ENCODE results near the gene SLC16A7.
A peak's percentile ranks its signal among the peaks of the same experiment; 100 is the strongest.
"Not testable (repeated sequence)": the region's sequence is repeated elsewhere in the genome, so short reads cannot be mapped to it uniquely, and the experiment has no call there.

Gene SLC16A7

DNA sequence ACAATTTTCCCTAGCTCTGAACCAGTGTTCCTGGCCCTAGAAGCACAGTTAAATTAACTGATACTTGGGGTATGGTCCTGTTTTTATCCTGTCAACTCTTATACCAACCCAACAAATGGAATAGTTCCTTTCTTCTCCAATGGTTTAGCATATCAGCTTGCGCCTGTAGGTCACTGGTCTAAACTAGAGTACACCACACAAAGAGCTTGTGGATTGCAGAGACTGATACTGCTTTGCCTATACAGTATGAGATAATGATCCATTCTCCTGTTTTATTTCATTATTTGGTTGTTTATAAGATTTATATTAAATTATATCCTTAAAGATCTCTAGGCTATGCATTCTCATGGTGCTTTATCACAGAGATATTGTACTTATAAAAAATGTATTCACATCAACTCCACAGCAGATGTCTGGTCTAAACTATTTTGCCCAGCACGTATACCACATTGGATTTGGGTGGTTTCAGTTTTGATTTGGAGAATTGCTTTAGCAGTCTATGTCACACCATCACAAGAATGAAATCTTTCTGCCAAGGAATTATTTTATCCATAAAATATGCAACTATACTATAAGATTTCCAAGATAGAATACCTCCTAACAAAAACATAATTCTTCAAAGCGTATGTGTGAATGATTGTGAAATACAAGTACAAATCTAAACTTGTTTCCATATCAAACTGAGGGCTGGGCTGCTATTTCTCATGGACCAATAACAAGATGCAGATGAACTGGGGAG, 142.1 kb downstream of the SLC16A7 start:
- DNase-seq, result no peak

DNA sequence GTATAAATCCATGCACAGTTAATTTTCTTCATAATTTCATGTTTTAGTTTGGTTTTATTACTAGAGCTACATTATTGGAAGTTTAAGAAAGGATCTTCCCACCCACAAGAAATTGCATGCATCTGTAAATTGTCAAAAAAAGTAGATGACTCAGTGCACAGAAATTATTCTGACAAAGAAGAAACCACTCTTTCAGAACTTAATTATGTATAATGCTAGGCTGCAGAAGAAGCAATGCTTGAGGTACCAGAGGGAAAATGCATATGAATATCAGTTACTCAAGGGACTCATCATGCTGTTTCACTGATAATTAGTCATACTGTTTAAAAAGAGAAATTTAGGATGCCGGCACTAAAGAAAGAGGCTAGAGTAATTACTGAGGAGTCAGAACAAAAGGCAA, 147.0 kb downstream of the SLC16A7 start:
- no peak for DNase-seq

DNA sequence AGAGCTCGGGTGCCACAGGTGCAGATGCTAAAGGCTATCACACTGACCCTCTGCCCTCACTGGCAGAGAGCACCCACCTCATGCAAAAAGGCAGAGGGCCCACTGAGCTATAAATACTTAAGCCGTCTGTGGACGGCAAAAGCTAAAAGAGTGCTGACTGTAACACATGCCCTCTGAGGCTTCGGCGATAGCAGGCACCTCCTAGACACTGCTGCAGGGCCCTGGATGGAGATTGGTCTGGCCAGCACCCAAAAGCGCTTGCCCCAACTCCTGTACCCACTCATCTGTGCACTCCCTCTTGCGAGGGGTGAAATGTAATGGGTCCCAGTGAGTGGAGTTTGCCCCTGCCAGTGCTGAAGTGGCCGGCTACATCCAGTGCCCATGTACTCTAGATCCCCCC, 148.7 kb downstream of the SLC16A7 start:
- DNase-seq, result no peak

DNA sequence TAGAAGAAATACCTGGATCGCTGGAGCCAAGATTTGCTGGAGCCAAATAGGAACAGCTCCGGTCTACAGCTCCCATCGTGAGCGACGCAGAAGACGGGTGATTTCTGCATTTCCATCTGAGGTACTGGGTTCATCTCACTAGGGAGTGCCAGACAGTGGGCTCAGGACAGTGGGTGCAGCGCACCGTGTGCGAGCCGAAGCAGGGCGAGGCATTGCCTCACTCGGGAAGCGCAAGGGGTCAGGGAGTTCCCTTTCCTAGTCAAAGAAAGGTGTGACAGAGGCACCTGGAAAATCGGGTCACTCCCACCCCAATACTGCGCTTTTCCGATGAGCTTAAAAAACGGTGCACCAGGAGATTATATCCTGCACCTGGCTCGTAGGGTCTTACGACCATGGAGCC, 155.3 kb downstream of the SLC16A7 start:
- not testable (repeated sequence) for DNase-seq

DNA sequence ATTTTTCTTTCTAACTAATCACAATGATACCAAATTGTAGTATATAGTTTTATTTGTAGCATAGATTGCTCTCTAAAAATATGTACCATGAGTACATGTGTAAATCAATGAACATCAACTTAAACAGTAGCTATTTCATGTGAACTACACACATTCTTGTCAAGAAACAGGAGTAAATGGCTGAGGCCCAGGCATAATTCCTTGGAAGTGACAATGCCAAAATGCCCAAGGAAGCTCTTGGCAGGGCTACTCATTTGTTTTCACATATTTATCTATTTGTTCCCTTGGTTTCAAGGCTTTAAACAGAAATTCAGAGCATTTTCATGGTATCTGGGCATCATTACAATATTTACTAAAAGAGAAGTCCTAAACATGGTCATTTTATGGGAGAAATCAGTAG, 165.7 kb downstream of the SLC16A7 start:
- DNase-seq, result no peak

DNA sequence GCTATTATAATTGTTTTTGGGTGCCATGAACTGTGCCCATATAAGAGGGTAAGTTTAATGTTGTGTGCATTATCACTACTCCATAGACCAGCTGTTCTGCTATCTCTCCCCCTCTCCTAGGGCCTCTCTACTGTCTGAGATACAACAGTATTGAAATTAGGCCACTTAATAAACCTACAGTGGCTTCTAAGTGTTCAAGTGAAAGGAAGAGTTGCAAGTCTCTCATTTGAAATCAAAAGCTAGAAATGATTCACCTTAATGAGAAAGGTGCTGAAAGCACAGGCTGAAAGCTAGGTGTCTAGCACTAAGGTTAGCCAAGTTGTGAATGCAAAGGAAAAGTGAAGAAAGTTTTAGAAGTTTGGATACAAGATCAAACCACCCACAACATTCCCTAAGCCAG, 168.0 kb downstream of the SLC16A7 start:
- no peak for DNase-seq

DNA sequence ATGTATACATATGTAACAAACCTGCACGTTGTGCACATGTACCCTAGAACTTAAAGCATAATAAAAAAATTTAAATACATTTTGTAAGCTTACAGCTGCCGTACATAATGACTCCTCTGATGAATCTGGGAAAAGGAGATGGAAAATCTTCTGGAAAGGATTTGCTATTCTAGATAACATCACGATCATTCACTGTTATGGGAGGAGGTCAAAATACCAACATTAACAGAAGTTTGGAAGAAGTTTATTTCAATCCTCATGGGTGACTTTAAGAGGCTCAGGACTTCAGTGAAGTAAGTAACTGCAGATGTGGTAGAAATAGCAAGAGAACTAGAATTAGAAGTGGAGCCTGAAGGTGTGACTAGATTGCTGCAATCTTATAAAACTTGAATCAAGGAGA, 172.2 kb downstream of the SLC16A7 start:
- no peak for DNase-seq

DNA sequence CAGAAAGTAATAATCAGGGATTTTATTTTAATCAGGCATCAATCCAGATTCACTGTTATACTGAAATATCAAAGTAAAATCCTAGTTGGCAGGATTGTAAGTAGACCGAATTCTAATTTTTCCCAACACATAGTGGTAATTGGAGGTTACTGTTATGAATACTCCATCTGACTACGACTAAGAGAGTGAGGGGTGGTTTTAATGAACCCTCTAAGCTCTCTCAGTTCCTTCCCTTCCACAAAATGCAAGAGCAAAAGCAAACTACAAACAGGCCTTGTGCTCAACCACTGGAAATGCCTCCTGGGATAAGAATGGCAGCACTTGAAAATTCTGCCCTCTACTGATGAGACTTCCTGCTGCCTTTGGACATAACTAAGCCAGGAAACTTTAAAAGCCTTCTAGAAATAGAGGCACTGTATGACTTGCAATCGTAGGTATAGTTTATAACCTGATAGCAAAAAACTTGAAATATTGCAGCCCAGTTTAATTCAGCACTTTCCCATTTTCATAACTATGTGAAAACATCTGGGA, 184.8 kb downstream of the SLC16A7 start:
- DNase-seq, result no peak

DNA sequence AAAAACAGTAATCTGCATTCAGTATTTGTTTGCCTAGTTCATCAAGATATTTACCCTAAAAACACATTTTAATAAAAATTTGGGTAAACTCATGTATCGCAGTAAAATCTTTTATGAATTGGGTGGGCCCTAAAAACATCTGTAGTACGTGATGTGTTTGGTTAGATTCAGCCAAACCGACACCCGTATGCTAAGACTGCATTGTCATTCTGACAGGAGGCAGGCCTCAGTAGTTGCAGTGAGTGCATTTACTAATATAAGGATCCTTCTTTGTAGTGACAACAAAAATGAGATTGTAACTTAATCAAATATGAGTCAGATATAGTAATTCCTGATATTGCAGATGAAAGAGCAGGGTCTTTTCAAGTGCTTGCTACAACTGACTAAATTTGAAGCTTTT, 191.8 kb downstream of the SLC16A7 start:
- DNase-seq, result no peak

DNA sequence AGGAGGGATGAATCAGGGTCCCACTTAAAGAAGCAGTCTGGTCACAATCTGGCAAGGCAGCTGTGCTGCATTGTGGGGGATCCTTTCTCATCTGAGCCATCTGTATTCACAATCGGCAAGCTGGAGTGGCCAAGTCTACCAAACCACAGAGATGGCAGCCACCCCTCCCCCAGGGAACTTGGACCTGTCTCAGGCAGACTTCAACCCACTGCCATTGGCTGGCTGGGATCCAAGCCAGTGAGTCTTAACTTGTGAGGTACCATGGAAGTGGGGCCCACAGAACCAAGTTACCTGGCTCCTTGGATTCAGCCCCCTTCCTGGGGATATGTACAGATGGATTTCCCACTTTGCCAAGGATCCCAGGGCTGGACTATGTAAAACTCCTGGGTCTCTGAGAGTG, 196.8 kb downstream of the SLC16A7 start:
- DNase-seq, result no peak

DNA sequence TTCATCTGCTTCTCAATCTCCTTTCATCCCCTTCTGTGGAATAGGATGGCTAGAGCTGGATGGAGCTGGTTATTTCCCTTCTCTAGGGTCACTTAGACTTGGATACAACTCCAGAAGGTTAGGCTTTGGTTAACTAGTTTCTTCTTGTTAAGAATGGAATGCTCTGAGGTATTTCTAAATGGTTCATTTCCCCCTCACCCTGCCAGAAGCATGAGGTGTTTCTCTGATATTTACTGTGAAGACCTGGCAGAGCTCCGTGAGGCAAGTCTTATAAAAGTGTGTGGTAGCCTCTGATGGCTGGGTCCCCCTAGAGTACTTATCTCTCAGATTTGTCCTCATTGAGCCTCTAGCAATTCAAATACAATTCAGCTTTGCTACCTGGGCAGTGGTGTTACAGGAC, 207.9 kb downstream of the SLC16A7 start:
- DNase-seq, result no peak

DNA sequence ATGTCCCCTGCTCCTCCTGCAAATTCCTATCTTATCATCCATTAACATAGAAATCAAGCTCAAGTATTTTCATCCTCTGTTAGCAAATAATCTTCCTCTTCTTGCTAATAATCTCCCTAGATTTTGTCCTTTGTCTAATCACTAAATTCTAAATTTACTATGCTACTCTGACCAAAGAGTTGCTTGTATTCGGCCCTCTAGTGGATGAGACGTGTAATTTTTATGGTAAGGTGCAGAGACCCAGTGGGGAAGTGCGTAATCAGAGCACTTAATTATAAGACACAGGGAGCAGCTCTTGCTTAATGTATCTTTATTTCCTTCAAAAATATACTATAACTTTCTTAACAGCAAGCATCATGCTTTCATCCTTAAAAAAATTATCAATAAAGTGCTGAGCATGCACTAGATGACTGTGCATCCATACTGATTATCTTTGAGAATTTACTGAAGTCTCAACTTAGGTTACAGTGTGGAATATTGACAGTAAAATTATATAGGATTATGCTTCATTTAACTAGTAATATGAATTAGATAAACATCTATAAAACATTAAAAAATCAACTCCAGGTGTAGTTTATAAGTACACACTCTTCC, 212.6 kb downstream of the SLC16A7 start:
- peak; percentile 7 for DNase-seq

DNA sequence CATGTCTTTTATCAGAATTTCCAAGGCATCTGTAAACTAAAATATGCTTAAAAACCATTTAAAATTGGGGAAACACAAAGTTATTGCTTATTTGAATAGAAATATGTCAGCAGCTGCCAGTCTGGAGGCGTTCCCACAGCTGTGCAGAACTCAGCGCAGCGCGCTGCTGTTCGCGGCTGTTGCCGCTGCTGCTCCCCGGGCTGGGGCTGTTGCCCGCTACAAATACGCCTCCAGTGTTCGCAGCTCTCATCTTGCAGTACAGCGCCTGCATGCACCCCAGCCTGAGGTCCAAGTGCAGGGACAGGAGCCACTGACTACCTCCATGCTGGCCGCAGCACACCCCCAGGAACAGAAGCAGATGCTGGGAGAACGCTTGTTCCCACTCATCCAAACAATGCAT, 216.2 kb downstream of the SLC16A7 start:
- no peak for DNase-seq

DNA sequence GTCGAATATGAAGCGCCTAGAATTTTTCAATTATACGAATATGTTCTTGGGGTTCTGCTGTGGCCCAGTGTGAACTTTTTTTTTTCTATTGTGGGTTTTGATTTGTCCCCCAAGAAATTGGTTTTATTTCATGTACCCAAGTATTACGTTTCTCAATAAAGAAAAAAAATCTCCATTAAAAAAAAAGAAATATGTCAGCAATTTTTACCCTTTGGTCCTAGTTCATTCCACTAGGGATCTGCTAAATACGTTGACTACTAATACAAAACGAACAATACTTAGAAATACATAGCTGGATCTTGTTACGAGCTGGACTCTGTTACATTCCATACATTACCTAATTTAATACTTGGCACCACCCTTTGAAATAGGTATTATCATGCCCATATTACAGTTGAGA, 216.9 kb downstream of the SLC16A7 start:
- no peak for DNase-seq

DNA sequence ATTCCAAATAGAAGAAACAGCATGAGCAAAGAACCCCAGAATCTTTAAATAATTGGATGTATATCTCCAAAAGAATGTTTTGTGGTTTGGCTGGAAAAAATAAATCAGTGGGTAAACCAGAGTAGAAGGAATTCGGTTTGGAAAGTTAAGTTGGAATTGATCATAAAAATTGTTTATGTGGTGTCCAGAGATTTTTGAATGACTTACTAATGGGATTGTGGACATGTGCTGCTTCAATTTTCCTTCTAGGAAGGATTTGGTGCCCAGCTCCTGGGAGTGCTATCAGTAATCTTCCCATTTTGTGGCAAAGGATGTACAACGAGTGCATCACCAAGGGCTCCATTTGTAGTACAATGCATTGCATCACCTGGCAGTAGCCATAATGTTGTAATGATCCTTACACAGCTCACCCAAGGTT, 224.8 kb downstream of the SLC16A7 start:
- no peak for DNase-seq

DNA sequence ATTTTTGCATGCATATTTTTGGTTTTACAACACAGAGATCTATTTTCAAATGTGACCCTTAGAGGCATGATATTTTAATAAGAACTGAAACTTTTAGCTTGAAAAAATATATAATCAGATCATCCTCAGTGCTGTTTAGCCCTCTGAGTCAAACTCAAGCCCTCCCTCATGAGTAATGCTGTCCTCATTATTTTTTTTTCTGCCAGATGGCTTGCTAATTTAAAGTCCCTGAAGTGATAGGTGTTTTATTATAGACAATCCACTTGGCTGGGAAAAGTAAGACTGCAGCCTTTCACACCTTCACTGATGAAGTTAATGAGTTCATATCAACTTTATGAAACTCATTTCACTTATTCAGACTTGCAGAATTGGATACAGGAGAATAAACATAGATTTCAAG, 227.7 kb downstream of the SLC16A7 start:
- no peak for DNase-seq

DNA sequence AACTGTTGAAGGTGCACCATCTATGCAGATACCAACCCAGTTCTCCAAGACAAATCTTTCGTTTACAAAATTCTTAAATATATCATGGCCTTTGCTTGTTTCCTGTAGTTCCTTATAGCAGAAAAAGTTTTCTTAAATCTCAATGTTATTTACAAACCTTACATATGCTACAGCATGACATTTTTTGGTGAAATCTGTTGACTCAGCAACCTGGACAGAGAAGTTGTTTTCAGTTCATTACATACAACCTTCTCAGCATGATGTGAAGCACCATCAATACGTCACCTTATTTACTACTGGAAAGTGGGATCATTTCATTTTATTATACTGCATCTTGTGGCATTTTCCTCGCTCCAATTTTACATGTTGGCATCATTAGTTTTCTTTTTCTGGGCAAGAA, 231.9 kb downstream of the SLC16A7 start:
- DNase-seq, result no peak

DNA sequence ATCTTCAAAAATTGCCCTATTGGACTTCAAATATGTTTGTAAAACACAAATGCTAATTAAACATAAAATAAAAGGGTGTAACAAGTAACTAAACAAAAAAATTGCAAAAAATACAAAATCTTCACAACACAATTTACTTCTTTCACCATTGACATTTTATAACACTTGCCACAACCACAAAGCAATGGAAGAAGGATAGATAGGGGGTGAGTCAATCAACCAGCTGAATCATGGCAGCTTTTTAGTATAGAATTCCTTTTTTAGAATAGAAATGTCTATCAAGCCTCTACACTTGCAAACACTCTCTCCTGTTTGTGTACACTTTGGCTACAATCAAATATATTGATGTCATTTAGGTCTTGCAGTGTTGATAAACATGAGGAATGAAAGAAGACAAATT, 232.7 kb downstream of the SLC16A7 start:
- no peak for DNase-seq

DNA sequence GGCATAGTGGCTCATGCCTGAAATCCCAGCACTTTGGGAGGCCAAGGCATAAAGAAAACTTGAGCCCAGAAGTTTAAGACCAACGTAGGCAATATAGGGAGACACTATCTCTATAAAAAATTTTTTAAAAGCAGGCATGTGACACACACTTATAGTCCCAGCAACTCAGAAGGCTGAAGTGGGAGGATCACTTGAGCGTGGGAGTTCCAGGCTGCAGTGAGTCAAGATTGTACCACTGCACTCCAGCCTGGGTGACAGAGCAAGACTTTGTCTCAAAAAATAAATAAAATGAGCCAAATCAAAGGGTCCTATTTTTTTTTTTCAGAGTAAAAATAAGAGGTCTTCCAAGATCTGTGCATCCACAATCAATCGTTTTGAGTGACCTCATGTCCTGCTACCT, 237.6 kb downstream of the SLC16A7 start:
- DNase-seq, result no peak

DNA sequence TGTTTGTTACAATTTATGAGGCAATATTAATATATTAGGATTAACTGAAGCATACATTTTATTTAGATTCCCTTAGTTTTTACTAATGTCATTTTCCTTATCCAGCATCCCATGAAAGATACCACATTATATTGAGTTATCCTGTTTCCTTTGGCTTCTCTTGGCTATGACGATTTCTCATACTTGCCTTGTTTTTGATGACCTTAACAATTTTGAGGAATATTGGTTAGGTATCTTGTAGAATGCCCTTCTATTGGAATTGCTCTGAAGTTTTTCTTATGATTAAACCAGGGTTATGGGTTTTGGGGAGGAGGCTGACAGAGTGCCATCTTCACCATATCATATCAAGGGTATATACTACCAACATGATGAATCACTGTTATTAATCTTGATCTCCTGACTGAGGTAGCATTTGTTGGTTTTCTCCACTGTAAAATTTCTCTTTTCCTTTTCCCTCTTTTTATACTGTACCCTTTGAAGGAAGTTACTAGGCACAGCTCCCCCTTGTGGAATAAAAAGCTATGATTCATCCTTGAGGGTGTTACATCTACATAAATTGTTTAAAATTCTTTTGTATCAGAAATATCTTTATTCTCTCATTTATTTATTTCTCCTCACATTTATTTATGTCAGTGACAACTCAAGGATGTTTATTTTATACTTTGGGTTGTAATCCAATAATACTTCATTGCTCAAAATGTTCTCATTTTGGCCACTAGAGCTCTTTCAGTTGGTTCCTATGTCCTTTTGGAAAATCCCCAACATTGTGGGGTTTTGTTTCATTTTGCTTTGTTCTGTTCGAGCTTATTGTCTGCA, 239.0 kb downstream of the SLC16A7 start:
- DNase-seq, result no peak
